RCC 7860 (cell line): ENCODE data around the gene PSMG1.

Experiments used
- DNase-seq: peaks from one replicate; pipeline ENCODE4 v3.0.0-alpha.2; 2015; ENCODE audit warnings: low spot score
- FAIRE-seq: peaks from 2 replicates; lab custom pipeline; 2012; peaks lifted over from hg19 to GRCh38; lab: Jason Lieb, UNC

The PSMG1 gene

GRCh38 chr21:39189857-39190604, 6.8 kb upstream of the PSMG1 start:
- FAIRE-seq (no peak), DNase-seq (no peak)

- FAIRE-seq (no peak), DNase-seq (no peak)
Observed at GRCh38 chr21:39188521-39189139, 5.4 kb upstream of the PSMG1 start.

GRCh38 chr21:39187141-39187540, 3.9 kb upstream of the PSMG1 start:
- DNase-seq (no peak), FAIRE-seq (no peak)

- FAIRE-seq (no peak), DNase-seq (no peak)
Observed at GRCh38 chr21:39186676-39187075, 3.4 kb upstream of the PSMG1 start.

- no peak for FAIRE-seq
- no peak for DNase-seq
Observed at GRCh38 chr21:39185157-39185556, 1.9 kb upstream of the PSMG1 start.

GRCh38 chr21:39184050-39184980, 1.1 kb upstream of the PSMG1 start:
- no peak for FAIRE-seq
- DNase-seq = no peak

- FAIRE-seq (no peak), DNase-seq (no peak)
Observed at GRCh38 chr21:39182484-39183271, 573 bp downstream of the PSMG1 start.

- FAIRE-seq (no peak), DNase-seq (no peak)
Observed at GRCh38 chr21:39182016-39182415, 1.2 kb downstream of the PSMG1 start.

- no peak for DNase-seq
- no peak for FAIRE-seq
Observed at GRCh38 chr21:39181205-39181818, 1.9 kb downstream of the PSMG1 start.

GRCh38 chr21:39180429-39181019, 2.7 kb downstream of the PSMG1 start:
- FAIRE-seq (no peak), DNase-seq (no peak)

- DNase-seq (no peak), FAIRE-seq (no peak)
Observed at GRCh38 chr21:39178421-39178820, 4.8 kb downstream of the PSMG1 start.

- no peak for DNase-seq
- FAIRE-seq = no peak
Observed at GRCh38 chr21:39176271-39176709, 7.0 kb downstream of the PSMG1 start.

GRCh38 chr21:39175665-39176064, 7.6 kb downstream of the PSMG1 start:
- no peak for FAIRE-seq
- DNase-seq = no peak

- DNase-seq (no peak), FAIRE-seq (peak; percentile 54)
Observed at GRCh38 chr21:39175154-39175553, 8.1 kb downstream of the PSMG1 start.

- no peak for DNase-seq
- FAIRE-seq = no peak
Observed at GRCh38 chr21:39173716-39174680, 9.3 kb downstream of the PSMG1 start.

GRCh38 chr21:39169906-39170305, 13.3 kb downstream of the PSMG1 start:
- DNase-seq (no peak), FAIRE-seq (no peak)

GRCh38 chr21:39168800-39169199, 14.5 kb downstream of the PSMG1 start:
- DNase-seq (no peak), FAIRE-seq (no peak)

- no peak for DNase-seq
- no peak for FAIRE-seq
Observed at GRCh38 chr21:39164523-39164922, 18.7 kb downstream of the PSMG1 start.

GRCh38 chr21:39161064-39161463, 22.2 kb downstream of the PSMG1 start:
- no peak for FAIRE-seq
- no peak for DNase-seq
